Liver (tissue), 9 donors: ENCODE results near the gene RNF6. TPM values are rescaled to one million over a fixed set of nuclear protein-coding genes. Genes with fewer than 3 reads are reported as not detected.

Experiments used
- DNase-seq: peaks from one replicate; pipeline ENCODE4 v3.0.0-alpha.2; 2017; ENCODE audit warnings: low spot score
- H3K27ac ChIP-seq, 2 donors: one replicate each; pipeline ENCODE4 v1.7.0; 2013; ENCODE audit warnings: inconsistent platforms in 2 of 2, low read length in 2 of 2, control low read depth in 1 of 2, low read depth in 1 of 2, mild to moderate bottlenecking in 1 of 2
- H3K27me3 ChIP-seq, 4 donors: one replicate each; pipeline versions ENCODE4 v1.6.1 to v1.7.0; 2013; ENCODE audit warnings: low read length in 3 of 4, inconsistent platforms in 1 of 4, mild to moderate bottlenecking in 1 of 4, moderate library complexity in 1 of 4; ENCODE audit not compliant: control insufficient read depth in 4 of 4, insufficient read depth in 4 of 4
- H3K36me3 ChIP-seq, 4 donors: one replicate each; pipeline versions ENCODE4 v1.6.1 to v1.7.0; 2013; ENCODE audit warnings: low read length in 3 of 4, mild to moderate bottlenecking in 3 of 4, low read depth in 1 of 4, moderate library complexity in 1 of 4; ENCODE audit not compliant: control insufficient read depth in 4 of 4, insufficient read depth in 3 of 4
- H3K4me1 ChIP-seq, 4 donors: one replicate each; pipeline versions ENCODE4 v1.6.1 to v1.7.0; 2013; ENCODE audit warnings: low read length in 3 of 4, mild to moderate bottlenecking in 3 of 4, moderate library complexity in 1 of 4; ENCODE audit not compliant: control insufficient read depth in 4 of 4, insufficient read depth in 4 of 4
- H3K4me3 ChIP-seq, 3 donors: one replicate each; pipeline versions ENCODE4 v1.6.1 to v1.7.0; 2013; ENCODE audit warnings: low read length in 3 of 3, control low read depth in 1 of 3, low read depth in 1 of 3, mild to moderate bottlenecking in 1 of 3
- H3K9ac ChIP-seq, 2 donors: one replicate each; pipeline ENCODE4 v1.7.0; 2013; ENCODE audit warnings: low read length in 2 of 2, mild to moderate bottlenecking in 2 of 2, moderate library complexity in 2 of 2, control low read depth in 1 of 2, low read depth in 1 of 2
- H3K9me3 ChIP-seq, 4 donors: one replicate each; pipeline versions ENCODE4 v1.6.1 to v1.7.0; 2013; ENCODE audit warnings: low read length in 3 of 4; ENCODE audit not compliant: control insufficient read depth in 4 of 4
- CTCF ChIP-seq: fragments of 150-350 bp; IDR thresholded peaks from 2 replicates; pipeline ENCODE4 v1.5.1; 2017; ENCODE audit warnings: improper control_type of control experiment, low read depth, low read length; ENCODE audit not compliant: missing input control
- FOXA2 ChIP-seq: IDR thresholded peaks from 2 replicates; pipeline ENCODE4 v1.6.1; 2016; ENCODE audit warnings: antibody characterized with exemption
- GABPA ChIP-seq, 2 donors: IDR thresholded peaks in 1 of 2; conservative IDR thresholded peaks in 1 of 2; 2 replicates each; pipeline ENCODE4 v1.6.1; 2016; ENCODE audit warnings: antibody characterized with exemption in 2 of 2, mild to moderate bottlenecking in 1 of 2, moderate library complexity in 1 of 2
- HNF4G ChIP-seq: IDR thresholded peaks from 2 replicates; pipeline ENCODE4 v1.6.1; 2016; ENCODE audit warnings: antibody characterized with exemption
- NR2F2 ChIP-seq: IDR thresholded peaks from 2 replicates; pipeline ENCODE4 v1.6.1; 2016; ENCODE audit warnings: antibody characterized with exemption
- RAD21 ChIP-seq, 2 donors: IDR thresholded peaks; 2 replicates each; pipeline ENCODE4 v1.6.1; 2016; ENCODE audit warnings: antibody characterized with exemption in 2 of 2, mild to moderate bottlenecking in 2 of 2
- RXRA ChIP-seq, 2 donors: IDR thresholded peaks; 2 replicates each; pipeline ENCODE4 v1.6.1; 2017 to 2018; ENCODE audit warnings: antibody characterized with exemption in 2 of 2, mild to moderate bottlenecking in 1 of 2
- TAF1 ChIP-seq: conservative IDR thresholded peaks from 2 replicates; pipeline ENCODE4 v1.6.1; 2016; ENCODE audit warnings: antibody characterized with exemption, mild to moderate bottlenecking
- WGBS: extraction: QIAGEN DNeasy Blood & Tissue Kit; methylation state at CpG from one replicate; pipeline ENCODE4 v1.1.7; 2013; 5-methylcytosine and 5-hydroxymethylcytosine counted together
- polyA plus RNA-seq, 2 donors: library from polyadenylated mRNA; stranded (reverse) in 1 of 2; unstranded in 1 of 2; fragments of 200-250 nt in 1 of 2; fragments of >200 nt in 1 of 2; fragmentation: Nextera tagmentation in 1 of 2; extraction: Ambion mirVana in 1 of 2; gene quantifications; one replicate each; pipeline versions ENCODE4 v1.2.1 to v1.2.3, GENCODE V29; 2013 to 2015
- total RNA-seq, 2 donors: library from RNA; depleted of rRNA; stranded (reverse); fragments of >200 nt; gene quantifications; one replicate each; pipeline ENCODE4 v1.2.3, GENCODE V29; 2014
- TF ChIP-seq, protein P1 (sequence below): IDR thresholded peaks from 2 replicates; pipeline ENCODE4 v1.6.1; 2016; ENCODE audit warnings: antibody characterized with exemption
- TF ChIP-seq, protein P2 (sequence below): IDR thresholded peaks from 2 replicates; pipeline ENCODE4 v1.6.1; 2016; ENCODE audit warnings: antibody characterized with exemption
- donor health status: healthy.
- donor health status: healthy.
- donor health status: healthy.
- donor health status: healthy.
- donor health status: healthy.

RNF6 gene
- total and polyA plus RNA-seq, 4 donors, result 8.1 to 21.9 (median 14.8) TPM

GRCh38 chr13:26163812-26164211 is 58.3 kb downstream of the RNF6 start:
- Histone ChIP-seq H3K4me1 (no peaks in the 10 kb centered on the region), H3K4me3 (no peak overlapping the region), H3K9ac (no peak overlapping the region), H3K9me3 (no peaks in the 10 kb centered on the region), H3K27me3 (no peaks in the 10 kb centered on the region), H3K36me3 (no peaks in the 10 kb centered on the region), H3K27ac (no peak overlapping the region)
- TF ChIP-seq HNF4G (no peak), TAF1 (no peak), FOXA2 (no peak), RXRA (IDR thresholded peaks at IDR 0.05) (no peak), CTCF (no peak), GABPA (IDR thresholded peaks at IDR 0.05 in 1 of 2, conservative IDR thresholded peaks at IDR 0.05 in 1 of 2) (no peak), NR2F2 (no peak), RAD21 (IDR thresholded peaks at IDR 0.05) (no peak)
- TF ChIP-seq, protein P1, sequence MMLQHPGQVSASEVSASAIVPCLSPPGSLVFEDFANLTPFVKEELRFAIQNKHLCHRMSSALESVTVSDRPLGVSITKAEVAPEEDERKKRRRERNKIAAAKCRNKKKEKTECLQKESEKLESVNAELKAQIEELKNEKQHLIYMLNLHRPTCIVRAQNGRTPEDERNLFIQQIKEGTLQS, result no peak
- TF ChIP-seq, protein P2, sequence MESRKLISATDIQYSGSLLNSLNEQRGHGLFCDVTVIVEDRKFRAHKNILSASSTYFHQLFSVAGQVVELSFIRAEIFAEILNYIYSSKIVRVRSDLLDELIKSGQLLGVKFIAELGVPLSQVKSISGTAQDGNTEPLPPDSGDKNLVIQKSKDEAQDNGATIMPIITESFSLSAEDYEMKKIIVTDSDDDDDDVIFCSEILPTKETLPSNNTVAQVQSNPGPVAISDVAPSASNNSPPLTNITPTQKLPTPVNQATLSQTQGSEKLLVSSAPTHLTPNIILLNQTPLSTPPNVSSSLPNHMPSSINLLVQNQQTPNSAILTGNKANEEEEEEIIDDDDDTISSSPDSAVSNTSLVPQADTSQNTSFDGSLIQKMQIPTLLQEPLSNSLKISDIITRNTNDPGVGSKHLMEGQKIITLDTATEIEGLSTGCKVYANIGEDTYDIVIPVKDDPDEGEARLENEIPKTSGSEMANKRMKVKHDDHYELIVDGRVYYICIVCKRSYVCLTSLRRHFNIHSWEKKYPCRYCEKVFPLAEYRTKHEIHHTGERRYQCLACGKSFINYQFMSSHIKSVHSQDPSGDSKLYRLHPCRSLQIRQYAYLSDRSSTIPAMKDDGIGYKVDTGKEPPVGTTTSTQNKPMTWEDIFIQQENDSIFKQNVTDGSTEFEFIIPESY, result no peak
- WGBS, result 81% methylated on average over 3 of the region's 3 CpGs
- DNase-seq, result no peak

Other genes with a start within 250 kb of the RNF6 start
- gene SHISA2, start 170.3 kb downstream of the RNF6 start, total RNA-seq, result 1 to 10 TPM in 1 of 2 donors, under 1 TPM in 1; under 0.01 to 2.1 TPM
- not detected for gene SHISA2, start 170.3 kb downstream of the RNF6 start, polyA plus RNA-seq
- gene CDK8, start 31.8 kb upstream of the RNF6 start, total RNA-seq, result 10 to 100 TPM in 1 of 2 donors, 1 to 10 TPM in 1; 7.6 to 10.8 TPM
- 1 to 10 TPM; 3.3 to 5.9 TPM for gene CDK8, start 31.8 kb upstream of the RNF6 start, polyA plus RNA-seq